H9 (cell line): ENCODE measurements around the gene ASL. TPM values are rescaled to one million over a fixed set of nuclear protein-coding genes. Genes with fewer than 3 reads are reported as not detected.
"Not testable (repeated sequence)": the region's sequence is repeated elsewhere in the genome, so short reads cannot be mapped to it uniquely, and the experiment has no call there.

Experiments
- DNase-seq: peaks from one replicate; pipeline ENCODE4 v3.0.0-alpha.2; 2017
- H2AFZ ChIP-seq: one replicate; pipeline ENCODE4 v1.6.1; 2013; ENCODE audit warnings: mild to moderate bottlenecking, low read length, control low read depth, moderate library complexity
- H2AK5ac ChIP-seq: 2 replicates; pipeline ENCODE4 v1.6.1; 2013; ENCODE audit warnings: low read length, control low read depth, mixed read lengths; ENCODE audit not compliant: insufficient read length
- H2BK120ac ChIP-seq: one replicate; pipeline ENCODE4 v1.6.1; 2013; ENCODE audit warnings: low read depth, mild to moderate bottlenecking, low read length, control low read depth, inconsistent platforms; ENCODE audit not compliant: poor library complexity, severe bottlenecking
- H2BK12ac ChIP-seq: 2 replicates; pipeline ENCODE4 v1.6.1; 2013; ENCODE audit warnings: low read length, control low read depth, mixed read lengths, low read depth; ENCODE audit not compliant: insufficient read length
- H2BK15ac ChIP-seq: 2 replicates; pipeline ENCODE4 v1.6.1; 2013; ENCODE audit warnings: low read depth, low read length, control low read depth
- H2BK20ac ChIP-seq: one replicate; pipeline ENCODE4 v1.6.1; 2013; ENCODE audit warnings: low read depth, mild to moderate bottlenecking, low read length, control low read depth, inconsistent platforms; ENCODE audit not compliant: poor library complexity, severe bottlenecking
- H2BK5ac ChIP-seq: 2 replicates; pipeline ENCODE4 v1.6.1; 2013; ENCODE audit warnings: low read length, control low read depth, mixed read lengths; ENCODE audit not compliant: insufficient read length
- H3K14ac ChIP-seq: 2 replicates; pipeline ENCODE4 v1.6.1; 2013; ENCODE audit warnings: low read length, control low read depth; ENCODE audit not compliant: insufficient read depth
- H3K18ac ChIP-seq: 2 replicates; pipeline ENCODE4 v1.6.1; 2013; ENCODE audit warnings: low read depth, mild to moderate bottlenecking, mixed read lengths, low read length, control low read depth; ENCODE audit not compliant: insufficient read length
- H3K23ac ChIP-seq: 2 replicates; pipeline ENCODE4 v1.6.1; 2013; ENCODE audit warnings: low read length, control low read depth, mixed read lengths, low read depth; ENCODE audit not compliant: insufficient read length
- H3K23me2 ChIP-seq: 2 replicates; pipeline ENCODE4 v1.6.1; 2013; ENCODE audit warnings: low read depth, mild to moderate bottlenecking, mixed read lengths, low read length, control low read depth; ENCODE audit not compliant: insufficient read length, poor library complexity, severe bottlenecking
- H3K27ac ChIP-seq: 2 replicates; pipeline ENCODE4 v1.5.1; 2013; ENCODE audit warnings: low read length, control low read depth, mixed read lengths, low read depth; ENCODE audit not compliant: insufficient read length
- H3K27me3 ChIP-seq: 2 replicates; pipeline ENCODE4 v1.6.1; 2013; ENCODE audit warnings: low read length, control low read depth, inconsistent platforms; ENCODE audit not compliant: insufficient read depth
- H3K4ac ChIP-seq: 2 replicates; pipeline ENCODE4 v1.6.1; 2013; ENCODE audit warnings: low read depth, mild to moderate bottlenecking, control low read depth, inconsistent platforms, low read length, moderate library complexity
- H3K4me1 ChIP-seq: 2 replicates; pipeline ENCODE4 v1.6.1; 2013; ENCODE audit warnings: low read length, control low read depth, inconsistent platforms; ENCODE audit not compliant: insufficient read depth
- H3K4me2 ChIP-seq: 2 replicates; pipeline ENCODE4 v1.6.1; 2013; ENCODE audit warnings: low read length, control low read depth, mixed read lengths; ENCODE audit not compliant: insufficient read length, insufficient read depth
- H3K56ac ChIP-seq: 2 replicates; pipeline ENCODE4 v1.6.1; 2013; ENCODE audit warnings: low read depth, mild to moderate bottlenecking, mixed read lengths, low read length, control low read depth; ENCODE audit not compliant: insufficient read length
- H3K79me1 ChIP-seq: 2 replicates; pipeline ENCODE4 v1.6.1; 2013; ENCODE audit warnings: low read depth, mild to moderate bottlenecking, moderate library complexity, low read length, control low read depth, inconsistent platforms; ENCODE audit not compliant: insufficient read depth, poor library complexity, severe bottlenecking
- H3K79me2 ChIP-seq: 2 replicates; pipeline ENCODE4 v1.6.1; 2013; ENCODE audit warnings: low read length, control low read depth, inconsistent platforms; ENCODE audit not compliant: insufficient read depth
- H3K9ac ChIP-seq: 2 replicates; pipeline ENCODE4 v1.6.1; 2013; ENCODE audit warnings: low read length, control low read depth, mixed read lengths; ENCODE audit not compliant: insufficient read length; ENCODE audit errors: extremely low read depth
- H3K9me3 ChIP-seq: one replicate; pipeline ENCODE4 v1.6.1; 2013; ENCODE audit warnings: low read depth, low read length, inconsistent platforms; ENCODE audit not compliant: control insufficient read depth
- H3T11ph ChIP-seq: one replicate; pipeline ENCODE4 v1.6.1; 2013; ENCODE audit warnings: mild to moderate bottlenecking, low read length, control low read depth, inconsistent platforms
- H4K20me1 ChIP-seq: one replicate; pipeline ENCODE4 v1.6.1; 2013; ENCODE audit not compliant: control insufficient read depth, insufficient read length, insufficient read depth
- H4K5ac ChIP-seq: 2 replicates; pipeline ENCODE4 v1.6.1; 2013; ENCODE audit warnings: low read depth, mild to moderate bottlenecking, mixed read lengths, low read length, control low read depth; ENCODE audit not compliant: insufficient read length
- H4K8ac ChIP-seq: replicated peaks from 2 replicates; pipeline ENCODE4 v1.6.1; 2013; ENCODE audit warnings: low read length, control low read depth, mixed read lengths, low read depth; ENCODE audit not compliant: insufficient read length
- H4K91ac ChIP-seq: 2 replicates; pipeline ENCODE4 v1.6.1; 2013; ENCODE audit warnings: low read depth, mild to moderate bottlenecking, moderate library complexity, mixed read lengths, low read length, control low read depth; ENCODE audit not compliant: insufficient read length
- H3K27ac Mint-ChIP-seq, 3 experiments: 2 replicates in 2 of 3; 3 replicates in 1 of 3; pipeline ENCODE4 v1.8.0; 2020 to 2021; ENCODE audit warnings: mixed read lengths in 3 of 3, mild to moderate bottlenecking in 1 of 3, moderate library complexity in 1 of 3
- H3K27me3 Mint-ChIP-seq: 2 replicates; pipeline ENCODE4 v1.8.0; 2021; ENCODE audit warnings: low read depth, mild to moderate bottlenecking, moderate library complexity, mixed read lengths
- H3K36me3 Mint-ChIP-seq, 3 experiments: 2 replicates in 2 of 3; 3 replicates in 1 of 3; pipeline ENCODE4 v1.8.0; 2020 to 2021; ENCODE audit warnings: low read depth in 3 of 3, mixed read lengths in 3 of 3; ENCODE audit not compliant: insufficient read depth in 1 of 3
- H3K4me1 Mint-ChIP-seq, 2 experiments: 2 replicates each; pipeline ENCODE4 v1.8.0; 2020; ENCODE audit warnings: mixed read lengths in 2 of 2
- H3K4me3 Mint-ChIP-seq, 2 experiments: 2 replicates in 1 of 2; 3 replicates in 1 of 2; pipeline ENCODE4 v1.8.0; 2020 to 2021; ENCODE audit warnings: mild to moderate bottlenecking in 2 of 2, mixed read lengths in 2 of 2, moderate library complexity in 1 of 2
- H3K9me3 Mint-ChIP-seq, 2 experiments: 2 replicates in 1 of 2; 3 replicates in 1 of 2; pipeline ENCODE4 v1.8.0; 2020; ENCODE audit warnings: mild to moderate bottlenecking in 2 of 2, mixed read lengths in 2 of 2, moderate library complexity in 1 of 2
- WGBS: extraction: QIAGEN DNeasy Blood & Tissue Kit; methylation state at CpG from one replicate; pipeline ENCODE4 v1.1.7; 2013; ENCODE audit warnings: missing lambda C conversion rate, low lambda C conversion rate, mixed read lengths; ENCODE audit not compliant: insufficient read length; ENCODE audit errors: extremely low coverage; 5-methylcytosine and 5-hydroxymethylcytosine counted together
- long read RNA-seq: library from polyadenylated mRNA; unstranded; transcript quantifications from one replicate; pipeline ENCODE4 v2.0.0, GENCODE V29; 2020
- total RNA-seq: library from RNA; stranded (reverse); gene quantifications from 2 replicates; pipeline ENCODE4 v1.2.1, GENCODE V29; 2021
- TF ChIP-seq, protein P1 (sequence below): fragments of 200-600 bp; sonication (generic); conservative IDR thresholded peaks from 3 replicates; pipeline ENCODE4 v1.8.0; 2021; ENCODE audit warnings: antibody characterized with exemption, mild to moderate bottlenecking

ASL gene
- total RNA-seq, result 30.7 and 31.9 TPM in 2 replicates
- long read RNA-seq, transcript ASL-203 (15 exons, 1,765 nt), result minor isoform, 9 of 250 reads
- long read RNA-seq, transcript ASL-201 (17 exons, 2,143 nt), result major isoform, 98 of 250 reads
- long read RNA-seq, transcript ASL-205 (16 exons, 1,622 nt), result minor isoform, 65 of 250 reads
- long read RNA-seq, partial matches to known transcripts, result 20 of 250 reads
- long read RNA-seq, other reads (novel, unspliced or antisense), result 55 of 250 reads

DNA sequence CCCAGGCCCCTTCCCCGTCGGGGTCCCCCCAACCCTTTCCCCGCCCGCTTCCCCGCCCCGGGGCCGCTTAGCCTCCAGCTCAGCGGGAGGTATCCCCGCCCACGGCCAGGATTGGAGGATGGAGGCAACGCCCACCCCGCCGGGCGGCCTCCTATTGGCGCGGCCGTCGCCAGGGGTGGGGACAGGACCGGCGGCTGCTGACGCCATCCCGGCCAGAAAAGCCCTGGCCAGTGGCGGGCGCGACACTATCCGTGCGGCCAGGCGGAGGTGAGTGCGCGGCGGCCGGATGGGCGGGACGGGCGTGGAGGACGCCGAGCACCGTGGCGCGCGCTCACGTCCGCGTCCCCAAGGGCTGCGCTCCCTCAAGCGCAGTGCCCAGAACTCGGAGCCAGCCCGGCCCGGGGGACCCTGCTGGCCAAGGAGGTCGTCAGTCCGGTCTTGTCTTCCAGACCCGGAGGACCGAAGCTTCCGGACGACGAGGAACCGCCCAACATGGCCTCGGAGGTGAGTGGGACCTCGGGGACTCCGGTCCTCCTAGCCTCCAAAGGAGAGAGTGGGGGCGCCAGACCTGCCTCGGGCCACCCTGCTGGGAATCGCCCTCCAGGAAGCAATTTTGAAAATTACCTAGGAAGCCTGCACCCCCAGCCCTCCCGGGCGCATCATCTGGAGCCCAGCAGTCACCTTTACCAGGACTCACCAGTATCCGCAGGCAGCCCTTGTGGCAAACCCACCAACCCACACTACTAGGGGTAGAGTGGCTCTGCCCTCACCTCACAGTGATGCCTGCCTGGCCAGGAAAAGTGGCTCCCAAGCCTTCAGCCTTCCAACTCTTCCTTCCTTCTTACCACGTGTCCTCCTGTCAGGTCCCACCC, at the start of gene ASL:
Gene ASL, plus strand, starts transcription at position 230 of the 872 bp plus-strand sequence. Its CDS starts 263 bp downstream, at position 493.
- H3K27ac ChIP-seq, result no peak within 1 kb of the TSS
- Mint-ChIP-seq H3K9me3 (no peaks in the 10 kb centered on the region), H3K4me1 (peaks cover 8 to 16% of the 10 kb centered on the region in 2 experiments), H3K36me3 (peaks cover 0 to 5% (median 3%) of the 10 kb centered on the region in 3 experiments; a peak in 5 of 7 replicates), H3K27me3 (peaks cover 2% of the 10 kb centered on the region; the same call in 1 of the 2 replicates), H3K4me3 (peak within 1 kb of the TSS; percentile 78 to 92), H3K27ac (peak within 1 kb of the TSS in 2 of 3 experiments; percentile 68 to 92; a peak in 4 of 7 replicates)
- H3K56ac ChIP-seq, result no peak within 1 kb of the TSS
- peaks cover 4% of the 10 kb centered on the region for H3K23me2 ChIP-seq
- peaks cover 6% of the 10 kb centered on the region for H3K79me1 ChIP-seq
- H2BK120ac ChIP-seq, result no peak within 1 kb of the TSS
- H3K14ac ChIP-seq, result peak within 1 kb of the TSS; percentile 82
- TF ChIP-seq, protein P1, sequence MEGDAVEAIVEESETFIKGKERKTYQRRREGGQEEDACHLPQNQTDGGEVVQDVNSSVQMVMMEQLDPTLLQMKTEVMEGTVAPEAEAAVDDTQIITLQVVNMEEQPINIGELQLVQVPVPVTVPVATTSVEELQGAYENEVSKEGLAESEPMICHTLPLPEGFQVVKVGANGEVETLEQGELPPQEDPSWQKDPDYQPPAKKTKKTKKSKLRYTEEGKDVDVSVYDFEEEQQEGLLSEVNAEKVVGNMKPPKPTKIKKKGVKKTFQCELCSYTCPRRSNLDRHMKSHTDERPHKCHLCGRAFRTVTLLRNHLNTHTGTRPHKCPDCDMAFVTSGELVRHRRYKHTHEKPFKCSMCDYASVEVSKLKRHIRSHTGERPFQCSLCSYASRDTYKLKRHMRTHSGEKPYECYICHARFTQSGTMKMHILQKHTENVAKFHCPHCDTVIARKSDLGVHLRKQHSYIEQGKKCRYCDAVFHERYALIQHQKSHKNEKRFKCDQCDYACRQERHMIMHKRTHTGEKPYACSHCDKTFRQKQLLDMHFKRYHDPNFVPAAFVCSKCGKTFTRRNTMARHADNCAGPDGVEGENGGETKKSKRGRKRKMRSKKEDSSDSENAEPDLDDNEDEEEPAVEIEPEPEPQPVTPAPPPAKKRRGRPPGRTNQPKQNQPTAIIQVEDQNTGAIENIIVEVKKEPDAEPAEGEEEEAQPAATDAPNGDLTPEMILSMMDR, result no peak; the same call in 2 of the 3 replicates
- no peak within 1 kb of the TSS for H3K4ac ChIP-seq
- DNase-seq, result peak; percentile 94
- H2AFZ ChIP-seq, result no peak within 1 kb of the TSS
- peak within 1 kb of the TSS; percentile 72 for H3K4me2 ChIP-seq
- H4K20me1 ChIP-seq, result no peaks in the 10 kb centered on the region
- no peaks in the 10 kb centered on the region for H3K79me2 ChIP-seq
- no peak within 1 kb of the TSS for H3K23ac ChIP-seq
- no CpG with 5 or more reads among the region's 67 CpGs for WGBS
- peak within 1 kb of the TSS; percentile 55 for H3K9ac ChIP-seq
- H4K8ac ChIP-seq, result no peak within 1 kb of the TSS
- H3K4me1 ChIP-seq, result peaks cover 3% of the 10 kb centered on the region; the same call in 1 of the 2 replicates
- no peak within 1 kb of the TSS for H2BK15ac ChIP-seq
- no peak within 1 kb of the TSS for H3T11ph ChIP-seq
- H4K91ac ChIP-seq, result no peak within 1 kb of the TSS
- no peak within 1 kb of the TSS for H2BK5ac ChIP-seq
- no peak within 1 kb of the TSS for H4K5ac ChIP-seq
- no peak within 1 kb of the TSS for H2BK12ac ChIP-seq
- no peak within 1 kb of the TSS for H3K18ac ChIP-seq
- no peaks in the 10 kb centered on the region for H3K27me3 ChIP-seq
- no peak within 1 kb of the TSS for H2BK20ac ChIP-seq
- no peak within 1 kb of the TSS for H2AK5ac ChIP-seq
- no peaks in the 10 kb centered on the region for H3K9me3 ChIP-seq

DNA sequence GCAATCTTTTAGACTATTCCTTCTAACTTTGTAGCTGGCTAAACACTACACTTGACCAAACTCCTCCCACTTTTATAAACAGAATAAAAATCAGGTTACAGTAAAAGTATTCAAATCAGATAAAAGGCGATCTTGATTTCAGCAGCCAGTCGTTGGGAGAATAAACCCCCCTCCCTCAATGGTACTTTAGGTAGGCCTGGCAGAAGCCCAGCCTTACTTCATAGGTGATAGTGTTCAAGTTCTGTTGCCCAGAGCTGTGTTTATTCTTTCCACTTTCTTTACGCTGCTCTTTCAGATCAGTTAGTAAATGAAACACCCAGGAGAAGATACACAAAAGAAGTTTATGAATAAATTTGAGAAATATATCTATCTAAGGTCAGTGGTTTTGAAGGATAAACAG, 47.3 kb upstream of the ASL start:
- H3K23ac ChIP-seq, H4K8ac ChIP-seq, H2BK120ac ChIP-seq, H2BK5ac ChIP-seq, H3K4me1 ChIP-seq, H3K9me3 Mint-ChIP-seq, H3K79me2 ChIP-seq, H3K27me3 ChIP-seq, H3K79me1 ChIP-seq, H3K36me3 Mint-ChIP-seq, H3K4me2 ChIP-seq, H3K18ac ChIP-seq, H4K91ac ChIP-seq, H3K56ac ChIP-seq, H3K4me1 Mint-ChIP-seq, H2BK20ac ChIP-seq, H3K9me3 ChIP-seq, H2BK12ac ChIP-seq, H3K27ac Mint-ChIP-seq, H2AFZ ChIP-seq, H3K14ac ChIP-seq, H4K5ac ChIP-seq, H3K27ac ChIP-seq, H2BK15ac ChIP-seq, H3K4me3 Mint-ChIP-seq, H3K4ac ChIP-seq, H4K20me1 ChIP-seq, DNase-seq, H3K23me2 ChIP-seq, H3K9ac ChIP-seq, H3K27me3 Mint-ChIP-seq, H3T11ph ChIP-seq, H2AK5ac ChIP-seq: not testable (repeated sequence)
- no CpG with 5 or more reads among the region's 3 CpGs for WGBS
